Liver (tissue), 3 donors: ENCODE results near the gene PACS1.

Experiments
- EGR1 ChIP-seq, 2 donors: IDR thresholded peaks; 2 replicates each; pipeline ENCODE4 v1.6.1; 2016 to 2018; ENCODE audit warnings: antibody characterized with exemption in 2 of 2, low read depth in 2 of 2
- HNF4G ChIP-seq: IDR thresholded peaks from 2 replicates; pipeline ENCODE4 v1.6.1; 2016; ENCODE audit warnings: antibody characterized with exemption
- SP1 ChIP-seq: IDR thresholded peaks from 2 replicates; pipeline ENCODE4 v1.6.1; 2018; ENCODE audit warnings: antibody characterized with exemption, mild to moderate bottlenecking
- TAF1 ChIP-seq: conservative IDR thresholded peaks from 2 replicates; pipeline ENCODE4 v1.6.1; 2016; ENCODE audit warnings: antibody characterized with exemption, mild to moderate bottlenecking
- TF ChIP-seq, protein P1 (sequence below): fragments of 150-350 bp; IDR thresholded peaks from 2 replicates; pipeline ENCODE4 v1.5.1; 2017; ENCODE audit warnings: improper control_type of control experiment, low read depth, low read length; ENCODE audit not compliant: missing input control
- TF ChIP-seq, protein P2 (sequence below): IDR thresholded peaks from 2 replicates; pipeline ENCODE4 v1.6.1; 2016; ENCODE audit warnings: antibody characterized with exemption, mild to moderate bottlenecking
- donor health status: healthy.
- donor health status: healthy.

DNA sequence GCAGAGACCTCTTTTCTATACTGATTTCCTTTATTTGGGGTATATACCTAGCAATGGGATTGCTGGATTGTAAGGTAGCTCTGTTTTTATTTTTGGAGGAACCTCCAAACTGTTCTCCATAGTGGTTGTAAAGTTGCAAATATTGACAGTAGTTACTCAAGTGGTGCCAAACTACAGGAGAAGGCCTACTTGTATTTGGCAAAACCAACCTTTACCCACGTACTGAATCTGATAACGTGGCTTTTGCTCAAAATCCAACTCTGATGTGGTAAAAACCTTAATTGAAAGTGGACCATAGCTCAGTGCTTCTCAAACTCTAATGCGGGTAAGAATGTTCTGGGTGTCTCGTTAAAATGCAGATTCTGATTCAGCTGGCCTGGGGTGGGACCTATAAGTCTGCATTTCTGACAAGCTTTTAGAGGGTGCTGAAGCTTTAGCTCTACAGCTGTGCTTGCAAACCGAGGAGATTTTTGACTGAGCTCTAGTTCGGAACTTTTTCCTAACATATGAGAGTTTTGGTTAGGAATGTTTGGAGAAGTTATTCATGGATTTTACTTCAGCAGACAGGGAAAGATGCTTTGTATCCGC, 69.8 kb downstream of the PACS1 start:
- peak; percentile 31 for TF ChIP-seq SP1
- TF ChIP-seq, protein P1, sequence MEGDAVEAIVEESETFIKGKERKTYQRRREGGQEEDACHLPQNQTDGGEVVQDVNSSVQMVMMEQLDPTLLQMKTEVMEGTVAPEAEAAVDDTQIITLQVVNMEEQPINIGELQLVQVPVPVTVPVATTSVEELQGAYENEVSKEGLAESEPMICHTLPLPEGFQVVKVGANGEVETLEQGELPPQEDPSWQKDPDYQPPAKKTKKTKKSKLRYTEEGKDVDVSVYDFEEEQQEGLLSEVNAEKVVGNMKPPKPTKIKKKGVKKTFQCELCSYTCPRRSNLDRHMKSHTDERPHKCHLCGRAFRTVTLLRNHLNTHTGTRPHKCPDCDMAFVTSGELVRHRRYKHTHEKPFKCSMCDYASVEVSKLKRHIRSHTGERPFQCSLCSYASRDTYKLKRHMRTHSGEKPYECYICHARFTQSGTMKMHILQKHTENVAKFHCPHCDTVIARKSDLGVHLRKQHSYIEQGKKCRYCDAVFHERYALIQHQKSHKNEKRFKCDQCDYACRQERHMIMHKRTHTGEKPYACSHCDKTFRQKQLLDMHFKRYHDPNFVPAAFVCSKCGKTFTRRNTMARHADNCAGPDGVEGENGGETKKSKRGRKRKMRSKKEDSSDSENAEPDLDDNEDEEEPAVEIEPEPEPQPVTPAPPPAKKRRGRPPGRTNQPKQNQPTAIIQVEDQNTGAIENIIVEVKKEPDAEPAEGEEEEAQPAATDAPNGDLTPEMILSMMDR, result no peak
- TF ChIP-seq, protein P2, sequence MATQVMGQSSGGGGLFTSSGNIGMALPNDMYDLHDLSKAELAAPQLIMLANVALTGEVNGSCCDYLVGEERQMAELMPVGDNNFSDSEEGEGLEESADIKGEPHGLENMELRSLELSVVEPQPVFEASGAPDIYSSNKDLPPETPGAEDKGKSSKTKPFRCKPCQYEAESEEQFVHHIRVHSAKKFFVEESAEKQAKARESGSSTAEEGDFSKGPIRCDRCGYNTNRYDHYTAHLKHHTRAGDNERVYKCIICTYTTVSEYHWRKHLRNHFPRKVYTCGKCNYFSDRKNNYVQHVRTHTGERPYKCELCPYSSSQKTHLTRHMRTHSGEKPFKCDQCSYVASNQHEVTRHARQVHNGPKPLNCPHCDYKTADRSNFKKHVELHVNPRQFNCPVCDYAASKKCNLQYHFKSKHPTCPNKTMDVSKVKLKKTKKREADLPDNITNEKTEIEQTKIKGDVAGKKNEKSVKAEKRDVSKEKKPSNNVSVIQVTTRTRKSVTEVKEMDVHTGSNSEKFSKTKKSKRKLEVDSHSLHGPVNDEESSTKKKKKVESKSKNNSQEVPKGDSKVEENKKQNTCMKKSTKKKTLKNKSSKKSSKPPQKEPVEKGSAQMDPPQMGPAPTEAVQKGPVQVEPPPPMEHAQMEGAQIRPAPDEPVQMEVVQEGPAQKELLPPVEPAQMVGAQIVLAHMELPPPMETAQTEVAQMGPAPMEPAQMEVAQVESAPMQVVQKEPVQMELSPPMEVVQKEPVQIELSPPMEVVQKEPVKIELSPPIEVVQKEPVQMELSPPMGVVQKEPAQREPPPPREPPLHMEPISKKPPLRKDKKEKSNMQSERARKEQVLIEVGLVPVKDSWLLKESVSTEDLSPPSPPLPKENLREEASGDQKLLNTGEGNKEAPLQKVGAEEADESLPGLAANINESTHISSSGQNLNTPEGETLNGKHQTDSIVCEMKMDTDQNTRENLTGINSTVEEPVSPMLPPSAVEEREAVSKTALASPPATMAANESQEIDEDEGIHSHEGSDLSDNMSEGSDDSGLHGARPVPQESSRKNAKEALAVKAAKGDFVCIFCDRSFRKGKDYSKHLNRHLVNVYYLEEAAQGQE, result no peak
- no peak for TF ChIP-seq TAF1
- no peak for TF ChIP-seq HNF4G
- TF ChIP-seq EGR1 (IDR thresholded peaks at IDR 0.05; ENCODE audit: low read depth in 2 of 2), result no peak
